HEK293 (cell line): Measurements from ENCODE around the gene ATP5ME.

Source experiments
- CTCF ChIA-PET: fragments of 350-600 bp; formaldehyde crosslinking; extraction: SDS; loops from one replicate; lab custom pipeline; 2021; ENCODE audit warnings: antibody characterized with exemption; lab: Yijun Ruan, JAX
- POLR2A ChIA-PET: fragments of 300-600 bp; formaldehyde crosslinking; extraction: SDS; loops from one replicate; lab custom pipeline; 2020; ENCODE audit warnings: antibody characterized with exemption, inconsistent platforms; lab: Yijun Ruan, JAX
- H3K27ac ChIP-seq: fragments of 200-500 bp; sonication (Bioruptor generic); 2 replicates; pipeline ENCODE4 v1.5.1; 2014; ENCODE audit warnings: low read depth, low read length, control low read depth, inconsistent platforms; ENCODE audit errors: extremely low read depth
- H3K36me3 ChIP-seq, 2 experiments: fragments of 200-500 bp in 1 of 2; sonication (Bioruptor generic) in 1 of 2; 1 replicate in 1 of 2; 2 replicates in 1 of 2; pipeline ENCODE4 v1.5.1; 2014 to 2017; ENCODE audit warnings: inconsistent platforms in 2 of 2, low read length in 2 of 2; ENCODE audit not compliant: control insufficient read depth in 2 of 2, insufficient read depth in 1 of 2
- H3K4me1 ChIP-seq: fragments of 200-500 bp; sonication (Bioruptor generic); 2 replicates; pipeline ENCODE4 v1.5.1; 2014; ENCODE audit warnings: mild to moderate bottlenecking, low read length, inconsistent platforms; ENCODE audit not compliant: control insufficient read depth, insufficient read depth
- H3K4me3 ChIP-seq: 2 replicates; pipeline ENCODE4 v1.5.1; 2011; ENCODE audit warnings: low read depth, mild to moderate bottlenecking, control low read depth, low read length, moderate library complexity
- H3K9me3 ChIP-seq: fragments of 200-500 bp; sonication (Bioruptor generic); 2 replicates; pipeline ENCODE4 v1.5.1; 2014; ENCODE audit warnings: low read depth, low read length, inconsistent platforms; ENCODE audit not compliant: control insufficient read depth, insufficient read depth
- ATF2 ChIP-seq: fragments of 450-650 bp; formaldehyde crosslinking; IDR thresholded peaks from 2 replicates; pipeline ENCODE4 v1.5.1; 2016; ENCODE audit warnings: missing biosample characterization, missing genetic modification characterization, low read depth
- BCL11B ChIP-seq: fragments of 450-650 bp; formaldehyde crosslinking; IDR thresholded peaks from 2 replicates; pipeline ENCODE4 v1.5.1; 2016; ENCODE audit warnings: low read depth, missing biosample characterization, missing genetic modification characterization
- KLF8 ChIP-seq: fragments of 450-650 bp; formaldehyde crosslinking; IDR thresholded peaks from 2 replicates; pipeline ENCODE4 v1.5.1; 2016; ENCODE audit warnings: missing biosample characterization, missing genetic modification characterization
- OVOL3 ChIP-seq: fragments of 450-650 bp; formaldehyde crosslinking; IDR thresholded peaks from 2 replicates; pipeline ENCODE4 v1.5.1; 2016; ENCODE audit warnings: missing biosample characterization, missing genetic modification characterization
- PATZ1 ChIP-seq: fragments of 450-650 bp; formaldehyde crosslinking; IDR thresholded peaks from 2 replicates; pipeline ENCODE4 v1.5.1; 2016; ENCODE audit warnings: missing biosample characterization, missing genetic modification characterization
- PRDM1 ChIP-seq: fragments of 450-650 bp; formaldehyde crosslinking; IDR thresholded peaks from 2 replicates; pipeline ENCODE4; 2016; ENCODE audit warnings: missing biosample characterization, missing genetic modification characterization
- SCRT1 ChIP-seq: fragments of 450-650 bp; formaldehyde crosslinking; IDR thresholded peaks from 2 replicates; pipeline ENCODE4 v1.5.1; 2016; ENCODE audit warnings: missing biosample characterization, missing genetic modification characterization, borderline replicate concordance
- SCRT2 ChIP-seq: fragments of 450-650 bp; formaldehyde crosslinking; IDR thresholded peaks from 2 replicates; pipeline ENCODE4 v1.5.1; 2016; ENCODE audit warnings: missing biosample characterization, missing genetic modification characterization
- SETDB1 ChIP-seq: IDR thresholded peaks from one replicate; pipeline ENCODE4 v1.6.1; 2017; ENCODE audit warnings: mild to moderate bottlenecking, low read length, moderate library complexity, mixed read lengths; ENCODE audit not compliant: insufficient read length
- TSHZ1 ChIP-seq: fragments of 450-650 bp; formaldehyde crosslinking; IDR thresholded peaks from 2 replicates; pipeline ENCODE4 v1.5.1; 2016; ENCODE audit warnings: missing biosample characterization, missing genetic modification characterization, borderline replicate concordance
- ZBTB8A ChIP-seq: fragments of 450-650 bp; formaldehyde crosslinking; IDR thresholded peaks from 2 replicates; pipeline ENCODE4 v1.5.1; 2016; ENCODE audit warnings: missing biosample characterization, missing genetic modification characterization
- ZNF114 ChIP-seq: fragments of 450-650 bp; formaldehyde crosslinking; IDR thresholded peaks from 2 replicates; pipeline ENCODE4 v1.5.0; 2017; ENCODE audit warnings: missing biosample characterization, missing genetic modification characterization
- ZNF169 ChIP-seq: fragments of 450-650 bp; formaldehyde crosslinking; IDR thresholded peaks from 2 replicates; pipeline ENCODE4 v1.5.1; 2016; ENCODE audit warnings: missing biosample characterization, missing genetic modification characterization
- ZNF202 ChIP-seq: fragments of 450-650 bp; formaldehyde crosslinking; IDR thresholded peaks from 2 replicates; pipeline ENCODE4 v1.5.1; 2016; ENCODE audit warnings: missing biosample characterization, missing genetic modification characterization, borderline replicate concordance
- ZNF211 ChIP-seq: fragments of 450-650 bp; formaldehyde crosslinking; IDR thresholded peaks from 2 replicates; pipeline ENCODE4 v1.5.1; 2016; ENCODE audit warnings: low read depth, missing biosample characterization, missing genetic modification characterization
- ZNF23 ChIP-seq: fragments of 450-650 bp; formaldehyde crosslinking; IDR thresholded peaks from 2 replicates; pipeline ENCODE4 v1.5.1; 2016; ENCODE audit warnings: missing biosample characterization, missing genetic modification characterization, borderline replicate concordance
- ZNF335 ChIP-seq: fragments of 450-650 bp; formaldehyde crosslinking; conservative IDR thresholded peaks from 2 replicates; pipeline ENCODE4 v1.5.1; 2016; ENCODE audit warnings: missing biosample characterization, missing genetic modification characterization
- ZNF426 ChIP-seq: fragments of 450-650 bp; formaldehyde crosslinking; IDR thresholded peaks from 2 replicates; pipeline ENCODE4 v1.5.1; 2017; ENCODE audit warnings: missing biosample characterization, missing genetic modification characterization, mild to moderate bottlenecking, inconsistent platforms, moderate library complexity
- ZNF501 ChIP-seq: fragments of 450-650 bp; formaldehyde crosslinking; IDR thresholded peaks from 2 replicates; pipeline ENCODE4 v1.5.1; 2016; ENCODE audit warnings: missing biosample characterization, missing genetic modification characterization
- ZNF514 ChIP-seq: fragments of 450-650 bp; formaldehyde crosslinking; IDR thresholded peaks from 2 replicates; pipeline ENCODE4 v1.5.1; 2016; ENCODE audit warnings: missing biosample characterization, missing genetic modification characterization
- ZNF558 ChIP-seq: fragments of 450-650 bp; formaldehyde crosslinking; IDR thresholded peaks from 2 replicates; pipeline ENCODE4 v1.5.1; 2016; ENCODE audit warnings: missing biosample characterization, missing genetic modification characterization
- ZNF621 ChIP-seq: fragments of 450-650 bp; formaldehyde crosslinking; IDR thresholded peaks from 2 replicates; pipeline ENCODE4 v1.5.1; 2017; ENCODE audit warnings: missing biosample characterization, missing genetic modification characterization
- ZNF670 ChIP-seq: fragments of 450-650 bp; formaldehyde crosslinking; IDR thresholded peaks from 2 replicates; pipeline ENCODE4 v1.5.1; 2016; ENCODE audit warnings: missing biosample characterization, missing genetic modification characterization, low read depth
- ZNF704 ChIP-seq: fragments of 450-650 bp; formaldehyde crosslinking; IDR thresholded peaks from 2 replicates; pipeline ENCODE4 v1.5.1; 2016; ENCODE audit warnings: missing biosample characterization, missing genetic modification characterization
- ZNF747 ChIP-seq: fragments of 450-650 bp; formaldehyde crosslinking; IDR thresholded peaks from 2 replicates; pipeline ENCODE4 v1.5.1; 2016; ENCODE audit warnings: missing biosample characterization, missing genetic modification characterization
- ZNF76 ChIP-seq: fragments of 450-650 bp; formaldehyde crosslinking; IDR thresholded peaks from 2 replicates; pipeline ENCODE4; 2016; ENCODE audit warnings: low read depth, missing biosample characterization, missing genetic modification characterization, borderline replicate concordance
- ZNF791 ChIP-seq: fragments of 450-650 bp; formaldehyde crosslinking; IDR thresholded peaks from 2 replicates; pipeline ENCODE4 v1.5.1; 2016; ENCODE audit warnings: missing biosample characterization, missing genetic modification characterization

Gene ATP5ME

DNA sequence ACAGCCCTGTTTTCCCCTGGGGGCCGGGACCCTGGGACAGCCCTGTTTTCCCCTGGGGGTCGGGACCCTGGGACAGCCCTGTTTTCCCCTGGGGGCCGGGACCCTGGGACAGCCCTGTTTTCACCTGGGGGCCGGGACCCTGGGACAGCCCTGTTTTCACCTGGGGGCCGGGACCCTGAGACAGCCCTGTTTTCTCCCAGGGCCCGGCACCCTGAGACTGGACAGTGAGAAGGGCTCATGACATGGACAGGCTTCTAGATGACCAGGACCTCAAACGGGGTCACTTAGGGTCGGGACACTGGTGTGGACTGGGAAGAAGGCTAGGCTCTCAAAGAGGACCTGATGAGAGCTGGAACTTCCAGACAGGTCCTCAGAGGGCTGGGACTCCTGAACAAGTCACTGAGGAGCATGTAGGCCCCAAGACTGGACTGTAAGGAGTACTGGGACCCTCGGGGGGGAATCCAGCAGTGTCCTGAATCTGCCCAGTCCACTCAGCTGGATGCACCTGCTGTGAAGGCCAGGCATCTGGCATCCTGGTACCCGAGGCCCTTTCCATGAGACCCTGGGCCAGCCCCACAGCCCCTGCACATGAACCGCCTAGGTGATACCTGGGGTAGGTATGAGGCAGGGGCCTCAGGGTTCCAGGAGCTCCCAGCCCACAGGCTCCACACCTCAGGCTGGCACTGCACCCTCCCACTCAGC is 34.0 kb upstream of the ATP5ME start:
- Histone ChIP-seq H3K9me3 (no peaks in the 10 kb centered on the region), H3K27ac (no peak overlapping the region), H3K4me3 (no peak overlapping the region), H3K4me1 (no peaks in the 10 kb centered on the region), H3K36me3 (peaks cover 0 to 27% of the 10 kb centered on the region in 2 experiments; a peak in 1 of 3 replicates)
- CTCF ChIA-PET, result no interaction called here
- POLR2A ChIA-PET, result no interaction called here
- TF ChIP-seq SCRT2 (tag by site-specific recombination), result no peak
- no peak for TF ChIP-seq PATZ1 (tag by site-specific recombination)
- no peak for TF ChIP-seq ZNF514 (tag by site-specific recombination)
- no peak for TF ChIP-seq PRDM1 (tag by site-specific recombination)
- no peak for TF ChIP-seq ZNF426 (tag by site-specific recombination)
- no peak for TF ChIP-seq ZNF791 (tag by site-specific recombination)
- TF ChIP-seq ATF2, result no peak
- no peak for TF ChIP-seq ZNF501 (tag by site-specific recombination)
- no peak for TF ChIP-seq ZNF621 (tag by site-specific recombination)
- TF ChIP-seq ZNF76 (tag by site-specific recombination), result no peak
- TF ChIP-seq ZNF169 (tag by site-specific recombination), result no peak
- TF ChIP-seq ZNF747, result no peak
- no peak for TF ChIP-seq ZNF23 (tag by site-specific recombination)

GRCh38 chr4:706834-707598 is 32.9 kb upstream of the ATP5ME start:
- Histone ChIP-seq H3K9me3 (no peaks in the 10 kb centered on the region), H3K27ac (no peak overlapping the region), H3K36me3 (peaks cover 0 to 26% of the 10 kb centered on the region in 2 experiments; a peak in 1 of 3 replicates), H3K4me1 (no peaks in the 10 kb centered on the region), H3K4me3 (peak overlapping the region; percentile 29)
- ChIA-PET CTCF (no interaction called here), POLR2A (no interaction called here)
- no peak for TF ChIP-seq ZNF704 (tag by site-specific recombination)
- TF ChIP-seq ZNF202 (tag by site-specific recombination), result no peak
- no peak for TF ChIP-seq SETDB1
- no peak for TF ChIP-seq ZNF670 (tag by site-specific recombination)
- no peak for TF ChIP-seq TSHZ1 (tag by site-specific recombination)
- peak; percentile 52 for TF ChIP-seq ZNF335 (tag by site-specific recombination)
- no peak for TF ChIP-seq ZBTB8A
- TF ChIP-seq ZNF558 (tag by site-specific recombination), result no peak
- TF ChIP-seq ZNF114 (tag by site-specific recombination), result no peak
- TF ChIP-seq BCL11B (tag by site-specific recombination), result 0 out of 2 replicates have a peak, but pooled peaks have one; percentile 19
- TF ChIP-seq ZNF211 (tag by site-specific recombination), result no peak
- no peak for TF ChIP-seq OVOL3 (tag by site-specific recombination)
- no peak for TF ChIP-seq KLF8 (tag by site-specific recombination)
- no peak for TF ChIP-seq SCRT1 (tag by site-specific recombination)
